H1 (cell line): Measurements from ENCODE around the gene DYNLT2B. TPM values are rescaled to one million over a fixed set of nuclear protein-coding genes. Genes with fewer than 3 reads are reported as not detected.

Experiments
- HDAC2 ChIP-seq, 2 experiments: fragments of 300-600 bp in 1 of 2; sonication (generic) in 1 of 2; IDR thresholded peaks; 2 replicates each; pipeline ENCODE4 v1.6.1; 2011 to 2012; ENCODE audit warnings: low read depth in 2 of 2, low read length in 2 of 2, mild to moderate bottlenecking in 2 of 2, moderate library complexity in 2 of 2, borderline replicate concordance in 1 of 2, inconsistent platforms in 1 of 2
- NANOG ChIP-seq: IDR thresholded peaks from 2 replicates; pipeline ENCODE4 v1.6.1; 2011; ENCODE audit warnings: low read length, low read depth, mild to moderate bottlenecking, inconsistent platforms; ENCODE audit not compliant: insufficient read depth, poor library complexity, severe bottlenecking
- POU5F1 ChIP-seq: IDR thresholded peaks from 2 replicates; pipeline ENCODE4 v1.6.1; 2011; ENCODE audit warnings: low read depth, mild to moderate bottlenecking, low read length, moderate library complexity
- SIX5 ChIP-seq: IDR thresholded peaks from 2 replicates; pipeline ENCODE4 v1.6.1; 2011; ENCODE audit warnings: mild to moderate bottlenecking, low read depth, low read length
- polyA plus RNA-seq, 7 experiments: library from polyadenylated mRNA; depleted of rRNA in 3 of 7; stranded (reverse) in 5 of 7; unstranded in 2 of 7; fragments of >200 nt in 5 of 7; fragments of 200-250 nt in 2 of 7; gene quantifications; 1 replicate in 5 of 7; 2 replicates in 1 of 7; 4 replicates in 1 of 7; pipeline versions ENCODE4 v1.2.1 to v1.2.3, GENCODE V29; 2011 to 2013; ENCODE audit warnings: missing spikeins in 2 of 7, mixed read lengths in 2 of 7
- total RNA-seq: library from RNA; stranded (reverse); fragmentation: NEBNext Ultra II Directional; extraction: Animal tissue kit (Norgen Biotek cat#: 25700); gene quantifications from 2 replicates; pipeline ENCODE4 v1.2.1, GENCODE V29; 2021

DYNLT2B gene
- total and polyA plus RNA-seq, 2 of the 8 experiments (the other 6 are each of a cell fraction or from before 2014, with no cell fraction given): 10.9 to 22.2 TPM

GRCh38 chr3:196255776-196256175, 62.3 kb downstream of the DYNLT2B start (continued):
- TF ChIP-seq NANOG (no peak), HDAC2 (IDR thresholded peaks at IDR 0.05; ENCODE audit: borderline replicate concordance in 1 of 2, low read depth in 2 of 2, low read length in 2 of 2) (no peak), SIX5 (no peak), POU5F1 (no peak)
